ENCODE results near the gene ID3.

Gene ID3

GRCh38 chr1:23515905-23516304 is 43.4 kb downstream of the ID3 start:
- no peaks in the 10 kb centered on the region for H3K4me1 ChIP-seq (ENCODE audit: control extremely low read depth in 1 of 4, control insufficient read depth in 4 of 4, insufficient read depth in 4 of 4, low read length in 3 of 4)
- H3K27me3 ChIP-seq (replicated peaks in 2 of 5; ENCODE audit: control insufficient read depth in 4 of 5, insufficient read depth in 5 of 5, low read length in 4 of 5): no peaks in the 10 kb centered on the region
- POLR2A ChIA-PET: no interaction called here
- H3K27ac ChIP-seq (ENCODE audit: insufficient read depth in 1 of 2, low read depth in 1 of 2, low read length in 2 of 2, poor library complexity in 1 of 2, severe bottlenecking in 2 of 2): no peak overlapping the region
- no peak overlapping the region for H3K4me3 ChIP-seq (ENCODE audit: control insufficient read depth in 1 of 7, extremely low read depth in 1 of 7, insufficient read depth in 4 of 7, low read depth in 2 of 7, low read length in 6 of 7)
- H3K36me3 ChIP-seq (ENCODE audit: control insufficient read depth in 4 of 4, insufficient read depth in 4 of 4, low read length in 3 of 4): peaks cover 5 to 53% (median 30%) of the 10 kb centered on the region in 4 experiments
- DNase-seq: no peak
- 100% methylated on average over 1 of the region's 4 CpGs for WGBS (ENCODE audit: insufficient coverage)
- CTCF ChIA-PET: interaction anchor here (1.2 to 4.5 kb wide), 6 partner anchors 9 to 24 kb away, joined by 3 to 41 read pairs (median 7); no protein-coding TSS in a partner anchor
- H3K9me3 ChIP-seq (ENCODE audit: control extremely low read depth in 1 of 5, control insufficient read depth in 4 of 5, insufficient read depth in 2 of 5, low read depth in 1 of 5, low read length in 4 of 5): no peaks in the 10 kb centered on the region

DNA sequence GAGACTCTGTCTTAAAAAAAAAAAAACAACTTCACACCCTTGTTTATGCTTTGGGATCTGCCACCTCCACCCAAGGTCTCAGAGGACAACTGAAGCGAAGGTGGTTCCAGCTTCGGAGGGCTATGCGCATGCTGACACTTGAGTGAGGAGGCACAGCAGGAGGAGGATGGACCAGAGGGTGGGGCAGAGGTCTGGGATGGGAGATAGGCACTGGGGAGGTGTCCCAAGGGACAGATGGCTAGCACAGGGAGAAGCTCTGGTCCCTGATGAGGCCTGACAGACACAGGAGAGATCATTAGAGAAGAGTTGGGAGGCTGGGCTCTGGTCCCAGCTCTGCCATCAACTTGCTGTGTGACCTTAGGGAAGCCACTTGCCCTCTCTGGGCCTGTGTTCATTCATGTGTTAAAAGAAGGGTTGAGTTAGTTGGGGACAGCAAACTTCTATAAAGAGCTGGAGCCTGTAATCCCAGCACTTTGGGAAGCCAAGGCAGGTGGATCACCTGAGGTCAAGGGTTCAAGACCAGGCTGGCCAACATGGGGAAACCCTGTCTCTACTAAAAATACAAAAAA is 45.1 kb downstream of the ID3 start:
- no peak for DNase-seq
- peaks cover 12 to 57% (median 33%) of the 10 kb centered on the region in 4 experiments for H3K36me3 ChIP-seq (ENCODE audit: control insufficient read depth in 4 of 4, insufficient read depth in 4 of 4, low read length in 3 of 4)
- WGBS (ENCODE audit: insufficient coverage): 100% methylated on average over 3 of the region's 3 CpGs
- CTCF ChIA-PET: interaction anchor here (1.7 to 4.5 kb wide), 4 partner anchors 11 to 18 kb away, joined by 4 to 41 read pairs (median 6); no protein-coding TSS in a partner anchor
- H3K27me3 ChIP-seq (replicated peaks in 2 of 5; ENCODE audit: control insufficient read depth in 4 of 5, insufficient read depth in 5 of 5, low read length in 4 of 5): no peaks in the 10 kb centered on the region
- POLR2A ChIA-PET: no interaction called here
- no peaks in the 10 kb centered on the region for H3K4me1 ChIP-seq (ENCODE audit: control extremely low read depth in 1 of 4, control insufficient read depth in 4 of 4, insufficient read depth in 4 of 4, low read length in 3 of 4)
- H3K27ac ChIP-seq (ENCODE audit: insufficient read depth in 1 of 2, low read depth in 1 of 2, low read length in 2 of 2, poor library complexity in 1 of 2, severe bottlenecking in 2 of 2): no peak overlapping the region
- H3K4me3 ChIP-seq (ENCODE audit: control insufficient read depth in 1 of 7, extremely low read depth in 1 of 7, insufficient read depth in 4 of 7, low read depth in 2 of 7, low read length in 6 of 7): no peak overlapping the region
- no peaks in the 10 kb centered on the region for H3K9me3 ChIP-seq (ENCODE audit: control extremely low read depth in 1 of 5, control insufficient read depth in 4 of 5, insufficient read depth in 2 of 5, low read depth in 1 of 5, low read length in 4 of 5)

DNA sequence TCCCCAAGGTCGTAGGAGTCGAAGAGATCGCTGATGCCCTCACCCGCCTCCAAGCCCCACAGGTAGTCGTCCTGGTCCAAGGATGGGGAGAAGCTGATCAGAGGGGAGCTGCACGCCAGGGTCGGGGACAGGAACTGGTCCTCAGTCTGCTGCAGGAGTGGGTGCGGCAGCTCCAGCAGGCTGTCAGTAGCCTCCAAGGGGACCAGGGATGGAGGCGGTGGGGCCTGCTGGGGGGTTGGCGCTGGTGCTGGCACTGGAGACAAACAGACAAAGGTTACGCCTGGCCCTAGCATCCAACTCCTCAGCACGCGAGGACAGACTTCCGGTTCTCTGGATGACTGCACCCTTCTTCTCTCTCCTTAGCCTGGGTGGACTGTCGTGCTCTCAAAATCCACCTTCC is 49.4 kb downstream of the ID3 start:
- WGBS (ENCODE audit: insufficient coverage): 94% methylated on average over 14 of the region's 15 CpGs
- POLR2A ChIA-PET: no interaction called here

More for the DNA sequence above, 49.4 kb downstream of the ID3 start:
- Histone ChIP-seq H3K27ac (ENCODE audit: insufficient read depth in 1 of 2, low read depth in 1 of 2, low read length in 2 of 2, poor library complexity in 1 of 2, severe bottlenecking in 2 of 2) (no peak overlapping the region), H3K4me1 (ENCODE audit: control extremely low read depth in 1 of 4, control insufficient read depth in 4 of 4, insufficient read depth in 4 of 4, low read length in 3 of 4) (no peaks in the 10 kb centered on the region), H3K9me3 (ENCODE audit: control extremely low read depth in 1 of 5, control insufficient read depth in 4 of 5, insufficient read depth in 2 of 5, low read depth in 1 of 5, low read length in 4 of 5) (no peaks in the 10 kb centered on the region), H3K36me3 (ENCODE audit: control insufficient read depth in 4 of 4, insufficient read depth in 4 of 4, low read length in 3 of 4) (peaks cover 10 to 47% (median 27%) of the 10 kb centered on the region in 4 experiments), H3K4me3 (ENCODE audit: control insufficient read depth in 1 of 7, extremely low read depth in 1 of 7, insufficient read depth in 4 of 7, low read depth in 2 of 7, low read length in 6 of 7) (no peak overlapping the region), H3K27me3 (replicated peaks in 2 of 5; ENCODE audit: control insufficient read depth in 4 of 5, insufficient read depth in 5 of 5, low read length in 4 of 5) (no peaks in the 10 kb centered on the region)
- CTCF ChIA-PET: interaction anchor here (0.9 to 2.6 kb wide), 4 partner anchors 22 to 35 kb away, joined by 3 to 16 read pairs (median 4); no protein-coding TSS in a partner anchor
- no peak for DNase-seq

Measured in common myeloid progenitor, CD34-positive (primary cell).